Mononuclear cell (primary cell): Measurements from ENCODE around the gene SULT1A3. TPM values are rescaled to one million over a fixed set of nuclear protein-coding genes. Genes with fewer than 3 reads are reported as not detected.
A peak's percentile ranks its signal among the peaks of the same experiment; 100 is the strongest.
"Not testable (repeated sequence)": the region's sequence is repeated elsewhere in the genome, so short reads cannot be mapped to it uniquely, and the experiment has no call there.

Experiments used
- H3K27me3 ChIP-seq: 2 replicates; pipeline ENCODE4 v1.6.0; 2011; ENCODE audit warnings: low read length, control low read depth; ENCODE audit not compliant: insufficient read depth
- H3K4me1 ChIP-seq: 2 replicates; pipeline ENCODE4 v1.5.1; 2011; ENCODE audit warnings: mild to moderate bottlenecking, low read length, control low read depth; ENCODE audit not compliant: insufficient read depth
- H3K4me3 ChIP-seq: 2 replicates; pipeline ENCODE4 v1.5.1; 2011; ENCODE audit warnings: mild to moderate bottlenecking, low read length, moderate library complexity
- H3K9me3 ChIP-seq: 2 replicates; pipeline ENCODE4 v1.5.1; 2011; ENCODE audit warnings: low read depth, mild to moderate bottlenecking, control low read depth, low read length
- total RNA-seq: library from RNA; depleted of rRNA; stranded (reverse); fragments of >200 nt; gene quantifications from one replicate; pipeline ENCODE4 v1.2.3, GENCODE V29; 2012

The SULT1A3 gene
- total RNA-seq, 1 donor, result 3.8 TPM

DNA sequence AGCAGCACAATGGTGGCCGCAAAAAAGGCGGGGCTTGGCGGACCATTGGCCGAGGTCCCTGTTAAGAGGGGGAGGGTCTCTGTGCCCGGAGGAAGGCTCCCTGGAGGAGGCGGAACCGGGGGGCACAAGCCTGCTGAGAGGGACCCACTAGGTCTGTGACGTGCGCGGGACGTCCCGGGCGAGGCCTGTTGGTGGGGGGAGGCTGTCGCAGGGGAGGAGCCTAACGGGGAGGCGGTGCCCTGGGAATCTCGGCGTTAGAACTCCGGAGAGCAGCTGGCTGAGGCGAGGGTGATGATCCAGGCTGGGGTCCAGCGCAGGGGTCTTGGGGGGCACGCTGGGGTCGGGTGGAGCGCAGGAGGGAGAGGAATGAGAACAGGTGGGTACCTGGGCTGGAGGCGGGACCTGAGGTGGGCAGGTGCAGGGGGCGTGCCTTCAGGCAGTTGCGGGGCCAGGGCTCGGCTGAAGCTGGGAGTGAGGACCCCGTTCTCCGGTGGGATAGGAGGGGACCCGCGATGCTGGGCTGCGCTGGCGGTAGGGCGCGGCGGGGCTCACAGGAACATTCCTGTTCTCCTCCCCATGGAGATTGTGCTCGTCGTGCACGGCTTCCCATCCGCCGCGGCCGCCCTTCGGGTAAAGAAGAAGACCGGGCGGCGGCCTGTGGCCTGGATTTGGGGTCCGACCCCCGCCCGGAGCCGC lies 6.6 kb downstream of the SULT1A3 start:
- not testable (repeated sequence) for H3K9me3 ChIP-seq, H3K4me1 ChIP-seq, H3K27me3 ChIP-seq
- H3K4me3 ChIP-seq, result peak overlapping the region; percentile 32

DNA sequence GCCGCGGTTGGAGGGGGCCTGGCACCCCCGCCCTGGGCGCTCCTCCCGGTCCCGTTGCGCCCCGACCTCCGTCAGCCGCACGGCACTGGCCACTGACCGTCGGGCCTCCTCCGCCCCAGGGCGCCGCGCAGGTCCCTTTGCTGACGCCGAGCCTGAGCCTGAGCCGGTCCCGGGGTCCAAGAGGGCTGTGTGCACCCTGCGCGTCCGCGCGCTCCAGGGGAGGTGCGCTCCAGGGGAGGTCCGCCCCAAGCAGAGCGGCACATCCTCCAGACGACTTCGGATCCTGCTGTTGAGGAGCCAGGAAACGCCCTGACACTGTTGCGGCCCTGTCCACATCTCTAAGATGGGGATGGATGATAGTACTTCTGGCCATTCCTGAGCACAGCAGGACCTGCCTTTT lies 7.2 kb downstream of the SULT1A3 start:
- not testable (repeated sequence) for H3K9me3 ChIP-seq, H3K27me3 ChIP-seq, H3K4me1 ChIP-seq
- peak overlapping the region; percentile 32 for H3K4me3 ChIP-seq

DNA sequence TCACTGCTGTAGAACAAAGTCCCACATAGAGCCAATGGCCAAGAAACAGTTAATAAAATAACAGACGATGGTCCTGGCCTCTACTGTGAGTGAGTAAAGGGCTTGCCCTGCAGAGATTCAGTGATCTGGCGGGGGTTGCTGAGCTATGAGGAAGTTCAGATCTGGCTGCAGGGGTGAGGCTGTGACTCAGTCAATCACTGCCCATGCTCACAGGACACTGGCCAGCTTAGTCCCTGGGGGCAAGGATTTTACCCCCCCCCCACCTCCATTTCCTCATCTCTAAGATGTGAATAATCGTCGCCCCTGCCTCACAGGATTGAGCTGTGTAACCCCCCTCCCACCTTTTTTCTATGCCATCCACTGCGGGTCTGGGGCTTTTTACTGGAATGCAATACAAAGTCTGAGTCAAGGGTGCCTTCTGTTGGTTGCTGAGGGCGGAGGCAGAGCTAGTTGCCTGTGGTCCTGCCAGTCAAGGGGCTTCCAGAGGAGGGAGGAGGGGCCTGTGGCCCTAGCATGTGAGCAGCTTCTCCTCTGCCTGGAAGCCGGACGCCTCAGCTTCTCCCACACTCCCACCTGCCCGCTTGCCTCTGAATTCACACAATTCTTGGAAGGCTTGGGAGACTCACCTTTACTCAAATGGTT lies 8.1 kb downstream of the SULT1A3 start:
- not testable (repeated sequence) for H3K27me3 ChIP-seq, H3K4me1 ChIP-seq, H3K4me3 ChIP-seq, H3K9me3 ChIP-seq

DNA sequence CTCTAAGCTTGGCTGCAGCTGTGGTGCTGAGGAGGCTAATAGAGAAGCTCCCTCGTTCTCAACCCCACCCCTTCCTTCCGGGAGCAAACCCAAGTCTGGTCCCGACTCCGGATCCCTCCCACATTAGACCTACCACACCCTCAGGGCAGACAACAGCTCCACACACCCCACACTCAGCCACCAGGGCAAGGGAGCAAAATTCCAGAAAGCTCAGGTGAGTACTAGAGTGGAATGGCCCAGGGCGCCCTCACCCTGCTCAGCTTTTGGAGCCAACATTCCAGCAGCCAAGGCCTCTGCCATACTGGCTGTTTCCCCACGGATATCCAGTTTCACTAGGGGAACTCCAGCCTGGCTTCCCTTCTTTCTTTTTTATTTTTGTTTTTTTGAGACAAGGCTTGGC lies 10.0 kb downstream of the SULT1A3 start:
- not testable (repeated sequence) for H3K4me1 ChIP-seq, H3K4me3 ChIP-seq, H3K9me3 ChIP-seq, H3K27me3 ChIP-seq

DNA sequence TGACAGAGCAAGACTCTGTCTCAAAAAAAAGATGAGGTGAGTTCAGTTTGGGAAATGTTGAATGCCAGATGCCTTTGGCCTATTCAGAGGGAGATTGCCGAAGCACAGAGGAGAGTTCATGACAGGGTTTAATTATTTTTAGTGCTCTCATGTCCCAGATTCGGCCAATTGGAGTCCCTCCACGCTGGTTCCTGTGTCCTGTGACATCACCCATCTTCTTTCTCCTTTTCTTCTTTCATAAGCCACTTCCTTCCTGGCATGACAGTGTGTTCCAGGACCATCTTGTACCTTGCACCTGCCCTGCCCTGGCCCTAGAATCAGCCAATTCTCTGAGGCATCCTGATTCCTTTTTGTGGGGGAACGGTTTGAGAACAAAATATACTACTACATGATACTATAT lies 12.4 kb downstream of the SULT1A3 start:
- not testable (repeated sequence) for H3K27me3 ChIP-seq

DNA sequence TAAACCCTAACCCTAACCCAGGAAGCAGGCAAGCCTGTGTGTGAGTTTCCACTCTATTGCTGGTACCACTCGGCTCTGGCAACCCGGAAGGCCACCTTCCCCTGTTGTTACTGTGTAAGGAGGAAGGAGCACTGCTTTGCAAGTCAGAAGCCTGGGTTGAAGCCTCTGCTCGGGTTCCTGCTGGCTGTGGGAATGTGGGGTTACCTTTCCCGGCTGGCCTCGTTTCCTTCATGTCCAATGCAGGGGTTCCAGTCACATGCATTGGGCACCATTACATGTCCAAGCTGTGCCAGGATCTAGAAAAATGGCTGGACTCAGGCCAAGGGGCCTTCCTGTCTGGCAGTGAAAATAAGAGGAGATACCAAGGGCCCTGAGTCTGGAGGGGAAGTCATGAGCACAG lies 18.0 kb downstream of the SULT1A3 start:
- H3K9me3 ChIP-seq, H3K4me1 ChIP-seq, H3K4me3 ChIP-seq, H3K27me3 ChIP-seq: not testable (repeated sequence)

More for the DNA sequence above, 12.4 kb downstream of the SULT1A3 start:
- H3K4me1 ChIP-seq, H3K4me3 ChIP-seq, H3K9me3 ChIP-seq: not testable (repeated sequence)

DNA sequence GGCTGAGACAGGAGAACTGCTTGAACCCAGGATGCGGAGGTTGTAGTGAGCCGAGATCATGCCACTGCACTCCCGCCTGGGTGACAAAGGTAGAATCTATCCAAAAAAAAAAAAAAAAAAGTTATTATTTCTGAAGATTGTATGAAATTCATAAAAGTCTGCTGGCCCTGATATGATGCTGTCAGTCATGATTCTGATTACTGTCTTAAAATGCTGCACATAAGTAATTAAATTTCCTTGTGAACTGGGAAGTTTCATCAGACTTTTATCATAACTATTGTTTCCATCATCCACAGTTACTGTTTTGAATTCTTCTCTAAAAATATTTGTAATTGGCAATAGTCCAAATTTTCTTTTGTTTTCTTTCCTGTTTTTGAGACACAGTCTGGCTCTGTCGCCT lies 49.3 kb downstream of the SULT1A3 start, which contains the start of gene NPIPB13:
TSS of gene NPIPB13 (minus strand) at position 101 of the 400 bp plus-strand sequence. CDS start 2,906 bp downstream, outside the sequence.
- not testable (repeated sequence) for H3K27me3 ChIP-seq, H3K9me3 ChIP-seq, H3K4me3 ChIP-seq, H3K4me1 ChIP-seq

Other genes starting within 250 kb of the SULT1A3 start
- 61.1 TPM for gene TMEM219, start 237.2 kb upstream of the SULT1A3 start, total RNA-seq
- gene TAOK2, start 225.4 kb upstream of the SULT1A3 start, total RNA-seq, result 10.5 TPM
- gene HIRIP3, start 203.6 kb upstream of the SULT1A3 start, total RNA-seq, result 3.9 TPM
- gene INO80E, start 203.0 kb upstream of the SULT1A3 start, total RNA-seq, result 32.0 TPM
- gene DOC2A, start 188.2 kb upstream of the SULT1A3 start, total RNA-seq, result not detected
- gene C16orf92, start 176.1 kb upstream of the SULT1A3 start, total RNA-seq, result not detected
- gene TLCD3B, start 168.0 kb upstream of the SULT1A3 start, total RNA-seq, result not detected
- gene ALDOA, start 133.5 kb upstream of the SULT1A3 start, total RNA-seq, result 343 TPM
- 79.7 TPM for gene PPP4C, start 123.3 kb upstream of the SULT1A3 start, total RNA-seq
- 0.10 TPM for gene TBX6, start 107.3 kb upstream of the SULT1A3 start, total RNA-seq
- gene YPEL3, start 103.0 kb upstream of the SULT1A3 start, total RNA-seq, result 66.0 TPM
- 0.31 TPM for gene GDPD3, start 85.7 kb upstream of the SULT1A3 start, total RNA-seq
- gene MAPK3, start 76.0 kb upstream of the SULT1A3 start, total RNA-seq, result 26.1 TPM
- gene CORO1A, start 15.7 kb upstream of the SULT1A3 start, total RNA-seq, result 361 TPM
- gene BOLA2B, start 5.6 kb upstream of the SULT1A3 start, total RNA-seq, result 35.4 TPM
- gene SLX1A, start 5.4 kb upstream of the SULT1A3 start, total RNA-seq, result 22.5 TPM
- 12.1 TPM for gene NPIPB13, start 49.2 kb downstream of the SULT1A3 start, total RNA-seq
- gene CD2BP2, start 156.1 kb downstream of the SULT1A3 start, total RNA-seq, result 21.5 TPM
- 12.0 TPM for gene TBC1D10B, start 171.2 kb downstream of the SULT1A3 start, total RNA-seq
- gene MYL11, start 175.5 kb downstream of the SULT1A3 start, total RNA-seq, result 2.1 TPM
- 38.7 TPM for gene SEPTIN1, start 183.3 kb downstream of the SULT1A3 start, total RNA-seq
- 3.8 TPM for gene ZNF48, start 196.2 kb downstream of the SULT1A3 start, total RNA-seq
- gene ZNF771, start 208.4 kb downstream of the SULT1A3 start, total RNA-seq, result 1.0 TPM
- 4.1 TPM for gene DCTPP1, start 230.8 kb downstream of the SULT1A3 start, total RNA-seq
- 11.4 TPM for gene SEPHS2, start 246.6 kb downstream of the SULT1A3 start, total RNA-seq